ENCODE data around the gene NPR3. TPM values are rescaled to one million over a fixed set of nuclear protein-coding genes. Genes with fewer than 3 reads are reported as not detected.

The NPR3 gene
- total RNA-seq, 2 donors from 2014 or later: 25.7 to 34.3 TPM

DNA sequence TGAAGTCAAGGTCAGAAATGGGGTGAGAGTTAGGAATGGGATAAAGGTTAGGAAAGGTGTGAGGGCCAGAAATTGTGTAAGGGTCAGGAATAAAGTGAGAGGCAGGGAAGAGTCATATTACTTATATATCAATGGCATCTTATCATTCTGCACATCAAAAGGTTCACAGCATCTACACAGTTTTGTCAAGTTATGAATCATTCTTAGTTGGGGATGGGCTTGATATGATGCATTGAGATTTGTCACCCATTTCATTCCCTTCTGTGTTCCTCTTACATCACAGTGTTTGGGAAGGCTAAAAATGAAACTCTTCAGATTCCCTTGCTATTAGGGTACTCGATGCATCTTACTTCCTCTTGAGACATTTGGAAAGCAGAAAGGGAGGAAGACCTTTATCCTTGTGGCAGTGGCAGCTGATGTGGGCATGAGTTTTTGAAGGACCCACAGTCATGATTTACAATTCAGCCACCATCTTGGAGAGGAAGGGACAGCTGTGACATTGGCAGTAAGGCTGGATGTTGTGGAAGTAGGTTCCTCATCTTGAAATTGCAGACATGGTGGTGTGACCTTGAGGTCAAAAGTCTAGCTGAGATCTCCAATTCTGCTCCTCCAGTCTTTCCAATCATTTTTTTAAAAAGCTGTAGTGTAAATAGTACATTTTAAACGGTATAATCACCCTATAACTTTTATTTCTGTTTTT lies 24.2 kb upstream of the NPR3 start:
- H3K9me3 ChIP-seq: no peaks in the 10 kb centered on the region
- H3K27ac ChIP-seq: peak overlapping the region; percentile 29 to 54
- no peak overlapping the region for H3K4me3 ChIP-seq
- no peak for TF ChIP-seq CTCF (IDR thresholded peaks at IDR 0.05)
- H3K27me3 ChIP-seq (replicated peaks; ENCODE audit: insufficient read depth): no peaks in the 10 kb centered on the region
- DNase-seq (ENCODE audit: low spot score): no peak
- H3K36me3 ChIP-seq: no peaks in the 10 kb centered on the region
- ATAC-seq (ENCODE audit: insufficient number of reproducible peaks, low FRiP score, low read depth): no peak
- H3K4me1 ChIP-seq (ENCODE audit: control insufficient read depth in 1 of 2, low read depth in 2 of 2): peaks cover 17 to 46% of the 10 kb centered on the region in 2 donors

DNA sequence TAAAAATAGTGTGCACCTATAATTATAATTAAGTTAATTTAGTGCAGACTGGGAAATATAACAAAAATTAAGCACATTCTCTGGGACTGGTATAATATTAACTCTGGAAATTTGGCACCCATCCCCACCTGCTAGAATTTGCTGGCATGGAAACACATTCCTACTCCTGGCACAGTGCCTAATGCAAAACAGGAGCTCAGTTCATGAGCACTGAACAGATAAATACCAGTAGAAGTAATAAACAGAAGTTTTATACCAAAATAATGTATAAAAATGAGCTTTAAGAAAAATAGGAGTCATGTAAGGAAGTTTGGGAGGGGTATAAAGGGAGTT lies 23.7 kb upstream of the NPR3 start:
- Histone ChIP-seq H3K4me1 (ENCODE audit: control insufficient read depth in 1 of 2, low read depth in 2 of 2) (peaks cover 17 to 50% of the 10 kb centered on the region in 2 donors), H3K27ac (peak overlapping the region; percentile 29 to 54), H3K4me3 (no peak overlapping the region), H3K27me3 (replicated peaks; ENCODE audit: insufficient read depth) (no peaks in the 10 kb centered on the region), H3K9me3 (no peaks in the 10 kb centered on the region), H3K36me3 (no peaks in the 10 kb centered on the region)
- DNase-seq (ENCODE audit: low spot score): no peak
- no peak for ATAC-seq (ENCODE audit: insufficient number of reproducible peaks, low FRiP score, low read depth)
- no peak for TF ChIP-seq CTCF (IDR thresholded peaks at IDR 0.05)

GRCh38 chr5:32690153-32690552 lies 21.0 kb upstream of the NPR3 start:
- TF ChIP-seq CTCF (IDR thresholded peaks at IDR 0.05): no peak
- DNase-seq (ENCODE audit: low spot score): no peak
- Histone ChIP-seq H3K9me3 (no peaks in the 10 kb centered on the region), H3K4me3 (no peak overlapping the region), H3K27me3 (replicated peaks; ENCODE audit: insufficient read depth) (no peaks in the 10 kb centered on the region), H3K27ac (peak overlapping the region; percentile 26 to 82), H3K36me3 (no peaks in the 10 kb centered on the region), H3K4me1 (ENCODE audit: control insufficient read depth in 1 of 2, low read depth in 2 of 2) (peaks cover 22 to 50% of the 10 kb centered on the region in 2 donors)
- ATAC-seq (ENCODE audit: insufficient number of reproducible peaks, low FRiP score, low read depth): no peak

DNA sequence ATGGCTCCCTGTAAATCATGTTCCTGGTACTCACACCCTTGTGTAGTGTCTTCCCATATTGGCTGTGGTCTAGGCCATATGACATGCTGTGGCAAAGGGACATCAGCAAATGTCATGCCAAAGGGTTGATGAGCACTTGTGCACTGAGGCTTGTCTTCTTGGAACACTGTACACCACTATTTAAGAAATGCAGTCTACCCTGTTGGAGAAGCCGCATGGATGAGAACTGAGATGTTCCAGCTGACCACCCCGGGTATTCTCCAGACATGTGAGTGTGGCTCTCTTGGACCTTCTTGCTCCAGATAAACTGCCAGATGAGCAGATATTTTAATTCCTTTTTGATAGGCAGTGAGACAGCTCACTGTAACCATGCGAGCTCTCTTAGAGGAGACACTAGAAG lies 20.5 kb upstream of the NPR3 start:
- Histone ChIP-seq H3K27ac (peak overlapping the region; percentile 25 to 82), H3K4me1 (ENCODE audit: control insufficient read depth in 1 of 2, low read depth in 2 of 2) (peaks cover 22 to 50% of the 10 kb centered on the region in 2 donors)

More for the DNA sequence above, 20.5 kb upstream of the NPR3 start:
- no peak for TF ChIP-seq CTCF (IDR thresholded peaks at IDR 0.05)
- no peak for ATAC-seq (ENCODE audit: insufficient number of reproducible peaks, low FRiP score, low read depth)
- Histone ChIP-seq H3K9me3 (no peaks in the 10 kb centered on the region), H3K36me3 (no peaks in the 10 kb centered on the region), H3K27me3 (replicated peaks; ENCODE audit: insufficient read depth) (no peaks in the 10 kb centered on the region), H3K4me3 (no peak overlapping the region)
- DNase-seq (ENCODE audit: low spot score): no peak

All from thoracic aorta (tissue), 2 donors.